ENCODE measurements around the gene TUBB4B.

TUBB4B gene

GRCh38 chr9:137293094-137293481, 52.0 kb downstream of the TUBB4B start:
- DNase-seq (ENCODE audit: low read depth in 2 of 2, low spot score in 1 of 2) = no peak

Measured in stimulated activated CD8-positive, alpha-beta memory T cell treated with anti-CD3 and anti-CD28 coated beads, Interleukin-4, amount 100 ng/mL, for 1 hour (primary cell).